Endothelial cell of umbilical vein (primary cell): Measurements from ENCODE around the gene RAB1A. TPM values are rescaled to one million over a fixed set of nuclear protein-coding genes. Genes with fewer than 3 reads are reported as not detected.

Source experiments
- BruUV-seq: library from RNA; stranded (reverse); fragments of 400-500 nt; replicated peaks from 2 replicates; lab custom pipeline; 2021; lab: Mats Ljungman, UMichigan
- CTCF ChIA-PET: fragments of 300-600, 350-600 bp; sonication (Branson Sonifier 250); formaldehyde crosslinking; loops from one replicate; lab custom pipeline; 2021; ENCODE audit warnings: antibody characterized with exemption, inconsistent platforms; lab: Charles Lee
- POLR2A ChIA-PET: fragments of 300-600, 350-600 bp; sonication (Branson Sonifier 250); formaldehyde crosslinking; loops from one replicate; lab custom pipeline; 2021; ENCODE audit warnings: antibody characterized with exemption, inconsistent platforms; lab: Charles Lee
- DNase-seq: peaks from one replicate; pipeline ENCODE4 v3.0.0-alpha.2; 2011; ENCODE audit warnings: low read depth, low spot score
- FAIRE-seq: peaks from 2 replicates; lab custom pipeline; 2011; peaks lifted over from hg19 to GRCh38; lab: Jason Lieb, UNC
- H2AFZ ChIP-seq: 2 replicates; pipeline ENCODE4 v1.6.0; 2012; ENCODE audit warnings: low read depth, low read length, control low read depth, inconsistent platforms
- H3K27ac ChIP-seq: 2 replicates; pipeline ENCODE4 v1.5.1; 2011; ENCODE audit warnings: low read depth, mild to moderate bottlenecking, control low read depth, low read length, moderate library complexity; ENCODE audit not compliant: insufficient read depth
- H3K27me3 ChIP-seq, 2 experiments: 2 replicates each; pipeline versions ENCODE4 v1.6.0 to v1.6.1; 2011; ENCODE audit warnings: low read length in 2 of 2, mixed read lengths in 1 of 2; ENCODE audit not compliant: control insufficient read depth in 2 of 2, insufficient read depth in 2 of 2
- H3K36me3 ChIP-seq, 2 experiments: 2 replicates in 1 of 2; 3 replicates in 1 of 2; pipeline ENCODE4 v1.5.1; 2011; ENCODE audit warnings: low read length in 2 of 2, mild to moderate bottlenecking in 1 of 2, moderate library complexity in 1 of 2; ENCODE audit not compliant: control insufficient read depth in 2 of 2, insufficient read depth in 2 of 2; ENCODE audit errors: extremely low read depth in 1 of 2
- H3K4me1 ChIP-seq: 3 replicates; pipeline ENCODE4 v1.5.1; 2011; ENCODE audit warnings: mild to moderate bottlenecking, low read length; ENCODE audit not compliant: control insufficient read depth, insufficient read depth; ENCODE audit errors: extremely low read depth
- H3K4me2 ChIP-seq: 2 replicates; pipeline ENCODE4 v1.6.1; 2011; ENCODE audit warnings: low read length, control low read depth, mixed read lengths; ENCODE audit not compliant: insufficient read depth
- H3K4me3 ChIP-seq, 3 experiments: fragments of 200-600 bp in 1 of 3; sonication (generic), shearing (Covaris generic) in 1 of 3; replicated peaks in 1 of 3; 2 replicates each; pipeline ENCODE4 v1.5.1; 2011 to 2016; ENCODE audit warnings: control low read depth in 3 of 3, low read length in 3 of 3, mild to moderate bottlenecking in 2 of 3, inconsistent platforms in 1 of 3, low read depth in 1 of 3, moderate library complexity in 1 of 3; ENCODE audit not compliant: insufficient read depth in 1 of 3
- H3K79me2 ChIP-seq: 2 replicates; pipeline ENCODE4 v1.6.0; 2012; ENCODE audit warnings: low read length, inconsistent platforms; ENCODE audit not compliant: control insufficient read depth, insufficient read depth
- H3K9ac ChIP-seq: replicated peaks from 2 replicates; pipeline ENCODE3; 2011; ENCODE audit warnings: low read length, control low read depth; ENCODE audit not compliant: insufficient read depth; ENCODE audit errors: extremely low read depth
- H3K9me1 ChIP-seq: replicated peaks from 3 replicates; pipeline ENCODE4 v1.6.0; 2011; ENCODE audit warnings: mild to moderate bottlenecking, low read length; ENCODE audit not compliant: control insufficient read depth, insufficient read depth; ENCODE audit errors: extremely low read depth
- H3K9me3 ChIP-seq: replicated peaks from 2 replicates; pipeline ENCODE4 v1.5.1; 2012; ENCODE audit warnings: low read length, inconsistent platforms; ENCODE audit not compliant: control insufficient read depth, insufficient read depth
- H4K20me1 ChIP-seq: replicated peaks from 2 replicates; pipeline ENCODE3; 2011; ENCODE audit warnings: mild to moderate bottlenecking, low read length; ENCODE audit not compliant: control insufficient read depth, insufficient read depth; ENCODE audit errors: extremely low read depth
- EZH2 ChIP-seq: IDR thresholded peaks from 2 replicates; pipeline ENCODE4 v1.6.1; 2012; ENCODE audit warnings: borderline replicate concordance, low read depth, mild to moderate bottlenecking, moderate library complexity, low read length, inconsistent platforms; ENCODE audit not compliant: severe bottlenecking
- FOS ChIP-seq: IDR thresholded peaks from 2 replicates; pipeline ENCODE4 v1.6.1; 2011; ENCODE audit warnings: mild to moderate bottlenecking, low read length, moderate library complexity, borderline replicate concordance; ENCODE audit not compliant: insufficient read depth
- GATA2 ChIP-seq: IDR thresholded peaks from 2 replicates; pipeline ENCODE4 v1.7.0; 2011; ENCODE audit warnings: low read depth, mild to moderate bottlenecking, moderate library complexity, mixed read lengths, low read length; ENCODE audit not compliant: insufficient read length, insufficient read depth
- JUN ChIP-seq: IDR thresholded peaks from 2 replicates; pipeline ENCODE4 v1.6.1; 2011; ENCODE audit warnings: borderline replicate concordance, low read depth; ENCODE audit not compliant: insufficient read length, insufficient read depth
- MAX ChIP-seq: IDR thresholded peaks from 2 replicates; pipeline ENCODE4 v1.6.1; 2011; ENCODE audit not compliant: insufficient read depth, insufficient read length
- MYC ChIP-seq: IDR thresholded peaks from one replicate; pipeline ENCODE4 v1.6.1; 2011; ENCODE audit warnings: mild to moderate bottlenecking, low read depth, low read length
- POLR2A ChIP-seq: IDR thresholded peaks from 2 replicates; pipeline ENCODE4 v1.6.1; 2012; ENCODE audit warnings: low read depth, mild to moderate bottlenecking, control low read depth, low read length
- POLR2AphosphoS5 ChIP-seq: IDR thresholded peaks from 2 replicates; pipeline ENCODE4 v1.6.1; 2012; ENCODE audit warnings: low read depth, mild to moderate bottlenecking, control low read depth, low read length, moderate library complexity; ENCODE audit not compliant: insufficient read depth
- dilution Hi-C: fragments of 300-500 bp; cut with MboI; formaldehyde crosslinking; loops from one replicate; pipeline ENCODE4 v1.15.0; 2019; ENCODE audit warnings: low sequenced_read_pairs; ENCODE audit not compliant: extremely low pct_ligation_motif_present
- intact Hi-C: fragments of 100-400 bp; cut with micrococcal nuclease; formaldehyde crosslinking; loops from one replicate; pipeline ENCODE4 v1.10.0; 2022
- polyA plus RNA-seq, 4 experiments: library from polyadenylated mRNA; depleted of rRNA in 3 of 4; stranded (reverse) in 3 of 4; unstranded in 1 of 4; fragments of >200 nt; gene quantifications; 2 replicates each; pipeline versions ENCODE4 v1.2.1 to v1.2.3, GENCODE V29; 2011 to 2012; ENCODE audit warnings: missing spikeins in 1 of 4
- total RNA-seq: library from RNA; stranded (reverse); gene quantifications from 2 replicates; pipeline ENCODE4 v1.2.3, GENCODE V29; 2021
- TF ChIP-seq, protein P1 (sequence below), 2 donors: IDR thresholded peaks; 1 replicate in 1 of 2; 2 replicates in 1 of 2; pipeline ENCODE4 v1.5.1; 2011; ENCODE audit warnings: low read length in 2 of 2, mild to moderate bottlenecking in 2 of 2, moderate library complexity in 2 of 2, control low read depth in 1 of 2, inconsistent platforms in 1 of 2, low read depth in 1 of 2; ENCODE audit not compliant: insufficient read depth in 1 of 2; ENCODE audit errors: extremely low read depth in 1 of 2

Gene RAB1A
- total and polyA plus RNA-seq, 2 donors (not counting 3 experiments of a cell fraction or from before 2014, with no cell fraction given): 121 to 176 TPM

DNA sequence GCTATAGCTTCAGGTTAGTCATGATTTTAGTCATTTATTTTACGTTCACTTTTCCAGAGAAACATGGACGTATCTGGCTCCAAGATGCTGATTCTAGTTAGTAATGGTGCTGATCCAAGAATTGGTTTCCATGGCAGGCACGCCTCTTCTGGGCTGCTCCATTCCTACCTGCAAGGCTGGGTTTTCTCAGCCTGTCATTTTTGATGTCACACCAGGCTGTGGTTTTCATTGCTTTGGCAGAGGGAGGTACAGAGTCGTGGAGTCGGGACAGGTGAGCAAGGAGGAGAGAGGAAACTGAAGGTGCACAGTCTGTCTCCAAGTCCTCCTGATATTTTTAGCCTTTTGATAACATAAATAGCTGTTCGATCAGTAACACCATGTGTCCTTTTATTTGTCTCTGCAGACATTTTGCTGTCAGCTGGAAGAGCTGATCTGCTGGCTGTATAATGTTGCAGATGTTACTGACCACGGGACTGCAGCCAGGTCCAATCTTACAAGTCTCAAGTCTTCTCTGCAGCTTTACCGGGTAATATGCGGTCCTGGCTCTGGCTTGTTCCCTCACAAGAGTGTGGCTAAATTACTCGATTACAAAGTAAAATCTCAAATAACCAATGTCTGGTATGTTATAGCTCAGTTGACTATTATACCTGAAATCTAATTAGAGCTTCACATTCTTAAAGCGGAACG lies 55.9 kb downstream of the RAB1A start:
- no peaks in the 10 kb centered on the region for H3K9me3 ChIP-seq
- no peak overlapping the region for H3K4me3 ChIP-seq
- no peak overlapping the region for H3K27ac ChIP-seq
- no peaks in the 10 kb centered on the region for H3K79me2 ChIP-seq
- ChIA-PET CTCF (interaction anchor here (0.9 to 3.0 kb wide), 5 partner anchors 9 to 113 kb away, joined by 3 to 20 read pairs (median 5); partner anchors contain the start of gene RAB1A), POLR2A (interaction anchor here (0.7 kb wide), 1 partner anchor 12 kb away, joined by 3 read pairs; no protein-coding TSS in a partner anchor)
- H3K4me2 ChIP-seq: no peak overlapping the region
- TF ChIP-seq FOS: no peak
- TF ChIP-seq POLR2AphosphoS5: no peak
- TF ChIP-seq POLR2A: no peak
- no peaks in the 10 kb centered on the region for H3K9me1 ChIP-seq
- H3K27me3 ChIP-seq: no peaks in the 10 kb centered on the region
- dilution Hi-C loops: no loop called here
- DNase-seq (no peak), FAIRE-seq (no peak)
- H3K9ac ChIP-seq: no peak overlapping the region
- peaks cover 35% of the 10 kb centered on the region for H3K4me1 ChIP-seq
- intact Hi-C loops: no loop called here
- H2AFZ ChIP-seq: no peak overlapping the region
- peaks cover 6 to 46% of the 10 kb centered on the region in 2 experiments for H3K36me3 ChIP-seq
- no peaks in the 10 kb centered on the region for H4K20me1 ChIP-seq
- no TSS peak for BruUV-seq

DNA sequence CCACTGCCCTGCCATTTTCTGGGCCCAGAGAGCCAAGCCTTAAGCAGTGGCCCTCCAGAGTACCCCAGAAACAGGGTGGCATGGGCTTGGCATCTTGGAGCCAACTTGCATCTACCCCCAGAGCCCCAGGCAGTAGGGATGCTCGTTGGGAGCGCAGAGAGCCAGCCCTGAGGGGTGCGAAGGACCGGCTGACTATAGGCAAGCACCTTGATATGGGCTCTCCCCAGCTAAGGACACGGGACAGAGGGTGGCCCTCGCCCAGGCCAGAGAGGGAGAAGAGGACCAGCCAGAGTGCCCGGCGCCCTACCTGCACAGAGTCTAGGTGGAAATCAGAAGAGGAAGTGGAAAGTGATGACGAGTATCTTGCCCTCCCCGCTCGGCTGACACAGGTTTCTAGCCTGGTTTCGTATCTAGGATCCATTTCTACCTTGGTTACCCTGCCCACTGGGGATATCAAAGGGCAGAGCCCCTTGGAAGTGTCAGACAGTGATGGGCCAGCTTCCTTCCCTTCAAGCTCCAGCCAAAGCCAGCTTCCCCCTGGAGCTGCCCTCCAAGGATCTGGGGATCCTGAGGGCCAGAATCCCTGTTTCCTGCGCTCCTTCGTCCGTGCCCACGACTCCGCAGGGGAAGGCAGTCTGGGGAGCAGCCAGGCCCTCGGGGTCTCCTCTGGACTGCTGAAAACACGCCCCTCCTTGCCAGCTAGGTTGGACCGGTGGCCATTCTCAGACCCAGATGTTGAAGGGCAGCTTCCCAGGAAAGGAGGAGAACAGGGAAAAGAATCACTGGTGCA lies 57.5 kb downstream of the RAB1A start:
- no TSS peak for BruUV-seq
- H3K27ac ChIP-seq: no peak overlapping the region
- dilution Hi-C loops (no loop called here), intact Hi-C loops (no loop called here)
- H3K27me3 ChIP-seq: no peaks in the 10 kb centered on the region
- no peak for FAIRE-seq
- H3K9me1 ChIP-seq: no peaks in the 10 kb centered on the region
- DNase-seq: no peak
- H3K4me1 ChIP-seq: peaks cover 39% of the 10 kb centered on the region
- H3K9me3 ChIP-seq: no peaks in the 10 kb centered on the region
- ChIA-PET CTCF (interaction anchor here (2.3 kb wide), 1 partner anchor 115 kb away, joined by 5 read pairs; no protein-coding TSS in a partner anchor), POLR2A (no interaction called here)
- no peaks in the 10 kb centered on the region for H4K20me1 ChIP-seq
- no peak overlapping the region for H2AFZ ChIP-seq
- H3K36me3 ChIP-seq: peaks cover 6 to 40% of the 10 kb centered on the region in 2 experiments
- H3K9ac ChIP-seq: no peak overlapping the region
- no peak overlapping the region for H3K4me3 ChIP-seq
- H3K79me2 ChIP-seq: peaks cover 3% of the 10 kb centered on the region
- no peak for TF ChIP-seq POLR2AphosphoS5
- TF ChIP-seq GATA2: no peak
- no peak for TF ChIP-seq MYC
- TF ChIP-seq MAX: no peak
- TF ChIP-seq FOS: no peak
- TF ChIP-seq POLR2A: no peak
- TF ChIP-seq, protein P1, sequence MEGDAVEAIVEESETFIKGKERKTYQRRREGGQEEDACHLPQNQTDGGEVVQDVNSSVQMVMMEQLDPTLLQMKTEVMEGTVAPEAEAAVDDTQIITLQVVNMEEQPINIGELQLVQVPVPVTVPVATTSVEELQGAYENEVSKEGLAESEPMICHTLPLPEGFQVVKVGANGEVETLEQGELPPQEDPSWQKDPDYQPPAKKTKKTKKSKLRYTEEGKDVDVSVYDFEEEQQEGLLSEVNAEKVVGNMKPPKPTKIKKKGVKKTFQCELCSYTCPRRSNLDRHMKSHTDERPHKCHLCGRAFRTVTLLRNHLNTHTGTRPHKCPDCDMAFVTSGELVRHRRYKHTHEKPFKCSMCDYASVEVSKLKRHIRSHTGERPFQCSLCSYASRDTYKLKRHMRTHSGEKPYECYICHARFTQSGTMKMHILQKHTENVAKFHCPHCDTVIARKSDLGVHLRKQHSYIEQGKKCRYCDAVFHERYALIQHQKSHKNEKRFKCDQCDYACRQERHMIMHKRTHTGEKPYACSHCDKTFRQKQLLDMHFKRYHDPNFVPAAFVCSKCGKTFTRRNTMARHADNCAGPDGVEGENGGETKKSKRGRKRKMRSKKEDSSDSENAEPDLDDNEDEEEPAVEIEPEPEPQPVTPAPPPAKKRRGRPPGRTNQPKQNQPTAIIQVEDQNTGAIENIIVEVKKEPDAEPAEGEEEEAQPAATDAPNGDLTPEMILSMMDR (IDR thresholded peaks at IDR 0.05; ENCODE audit: extremely low read depth in 1 of 2, insufficient read depth in 1 of 2, low read depth in 1 of 2, low read length in 2 of 2): no peak
- no peak for TF ChIP-seq EZH2
- no peak for TF ChIP-seq JUN
- H3K4me2 ChIP-seq: no peak overlapping the region
